ENCODE data around the gene KIF13A. TPM values are rescaled to one million over a fixed set of nuclear protein-coding genes. Genes with fewer than 3 reads are reported as not detected.

KIF13A gene
- total RNA-seq, 1 donor from 2014 or later: 38.4 TPM

GRCh38 chr6:17902974-17903373, 84.5 kb downstream of the KIF13A start:
- FAIRE-seq (no peak), DNase-seq (ENCODE audit: low read depth) (no peak)
- peaks cover 27% of the 10 kb centered on the region for H3K4me1 Mint-ChIP-seq (ENCODE audit: low read depth, unreplicated experiment)
- H3K9me3 Mint-ChIP-seq (ENCODE audit: unreplicated experiment): no peaks in the 10 kb centered on the region
- Histone ChIP-seq H3K27me3 (ENCODE audit: insufficient read depth, low read length) (no peaks in the 10 kb centered on the region), H3K9ac (ENCODE audit: low read length) (no peak overlapping the region), H3K4me3 (ENCODE audit: insufficient read depth, low read depth, low read length) (no peak overlapping the region), H3K79me2 (ENCODE audit: insufficient read depth, low read length) (peaks cover 49% of the 10 kb centered on the region), H4K20me1 (ENCODE audit: insufficient read depth, low read length) (no peaks in the 10 kb centered on the region), H3K9me3 (ENCODE audit: insufficient read depth, low read depth, low read length) (no peaks in the 10 kb centered on the region), H3K4me2 (ENCODE audit: low read length) (no peak overlapping the region), H3K36me3 (ENCODE audit: insufficient read depth, low read length) (no peaks in the 10 kb centered on the region), H3K4me1 (ENCODE audit: insufficient read depth, low read length) (peaks cover 25% of the 10 kb centered on the region), H2AFZ (ENCODE audit: low read depth, low read length) (no peak overlapping the region), H3K27ac (ENCODE audit: low read depth, low read length) (no peak overlapping the region)
- TF ChIP-seq EZH2 (IDR thresholded peaks at IDR 0.05; ENCODE audit: insufficient read depth, low read length): no peak
- TF ChIP-seq, protein P1, sequence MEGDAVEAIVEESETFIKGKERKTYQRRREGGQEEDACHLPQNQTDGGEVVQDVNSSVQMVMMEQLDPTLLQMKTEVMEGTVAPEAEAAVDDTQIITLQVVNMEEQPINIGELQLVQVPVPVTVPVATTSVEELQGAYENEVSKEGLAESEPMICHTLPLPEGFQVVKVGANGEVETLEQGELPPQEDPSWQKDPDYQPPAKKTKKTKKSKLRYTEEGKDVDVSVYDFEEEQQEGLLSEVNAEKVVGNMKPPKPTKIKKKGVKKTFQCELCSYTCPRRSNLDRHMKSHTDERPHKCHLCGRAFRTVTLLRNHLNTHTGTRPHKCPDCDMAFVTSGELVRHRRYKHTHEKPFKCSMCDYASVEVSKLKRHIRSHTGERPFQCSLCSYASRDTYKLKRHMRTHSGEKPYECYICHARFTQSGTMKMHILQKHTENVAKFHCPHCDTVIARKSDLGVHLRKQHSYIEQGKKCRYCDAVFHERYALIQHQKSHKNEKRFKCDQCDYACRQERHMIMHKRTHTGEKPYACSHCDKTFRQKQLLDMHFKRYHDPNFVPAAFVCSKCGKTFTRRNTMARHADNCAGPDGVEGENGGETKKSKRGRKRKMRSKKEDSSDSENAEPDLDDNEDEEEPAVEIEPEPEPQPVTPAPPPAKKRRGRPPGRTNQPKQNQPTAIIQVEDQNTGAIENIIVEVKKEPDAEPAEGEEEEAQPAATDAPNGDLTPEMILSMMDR (IDR thresholded peaks at IDR 0.05; ENCODE audit: insufficient read depth, low read depth, low read length): no peak
- H3K4me3 Mint-ChIP-seq (ENCODE audit: unreplicated experiment): no peak overlapping the region
- no peaks in the 10 kb centered on the region for H3K27me3 Mint-ChIP-seq (ENCODE audit: low read depth, unreplicated experiment)
- no peak overlapping the region for H3K27ac Mint-ChIP-seq (ENCODE audit: unreplicated experiment)
- no peaks in the 10 kb centered on the region for H3K36me3 Mint-ChIP-seq (ENCODE audit: low read depth, unreplicated experiment)

DNA sequence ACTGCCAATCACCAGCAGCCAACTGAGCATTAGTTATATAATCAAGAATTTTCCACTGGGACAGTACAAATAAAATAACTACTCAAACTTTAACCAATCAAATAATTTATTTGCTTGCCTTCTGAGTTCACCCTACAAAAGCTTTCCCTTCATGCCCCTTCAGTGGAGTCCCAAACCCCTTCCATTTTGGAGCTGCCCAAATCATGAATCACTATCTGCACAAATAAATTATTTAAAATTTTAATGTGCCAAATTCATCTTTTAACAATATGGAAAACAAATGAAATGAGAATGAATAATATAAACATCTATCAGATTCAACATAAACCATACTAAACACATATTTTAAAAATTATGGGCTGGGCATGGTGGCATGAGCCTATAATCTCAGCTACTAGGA, 85.9 kb downstream of the KIF13A start:
- peaks cover 10% of the 10 kb centered on the region for H3K4me1 ChIP-seq (ENCODE audit: insufficient read depth, low read length)
- no peaks in the 10 kb centered on the region for H4K20me1 ChIP-seq (ENCODE audit: insufficient read depth, low read length)
- no peaks in the 10 kb centered on the region for H3K27me3 ChIP-seq (ENCODE audit: insufficient read depth, low read length)
- Mint-ChIP-seq H3K4me1 (ENCODE audit: low read depth, unreplicated experiment) (peaks cover 14% of the 10 kb centered on the region), H3K36me3 (ENCODE audit: low read depth, unreplicated experiment) (peaks cover 11% of the 10 kb centered on the region), H3K9me3 (ENCODE audit: unreplicated experiment) (peaks cover 3% of the 10 kb centered on the region), H3K27ac (ENCODE audit: unreplicated experiment) (no peak overlapping the region), H3K27me3 (ENCODE audit: low read depth, unreplicated experiment) (no peaks in the 10 kb centered on the region), H3K4me3 (ENCODE audit: unreplicated experiment) (no peak overlapping the region)
- peaks cover 48% of the 10 kb centered on the region for H3K79me2 ChIP-seq (ENCODE audit: insufficient read depth, low read length)
- DNase-seq (ENCODE audit: low read depth): no peak
- H2AFZ ChIP-seq (ENCODE audit: low read depth, low read length): no peak overlapping the region
- no peak overlapping the region for H3K9ac ChIP-seq (ENCODE audit: low read length)
- TF ChIP-seq, protein P1 (IDR thresholded peaks at IDR 0.05; ENCODE audit: insufficient read depth, low read depth, low read length): no peak
- no peak for TF ChIP-seq EZH2 (IDR thresholded peaks at IDR 0.05; ENCODE audit: insufficient read depth, low read length)
- H3K36me3 ChIP-seq (ENCODE audit: insufficient read depth, low read length): no peaks in the 10 kb centered on the region
- no peak overlapping the region for H3K4me3 ChIP-seq (ENCODE audit: insufficient read depth, low read depth, low read length)
- no peak for FAIRE-seq
- H3K4me2 ChIP-seq (ENCODE audit: low read length): no peak overlapping the region
- H3K27ac ChIP-seq (ENCODE audit: low read depth, low read length): no peak overlapping the region
- no peaks in the 10 kb centered on the region for H3K9me3 ChIP-seq (ENCODE audit: insufficient read depth, low read depth, low read length)

DNA sequence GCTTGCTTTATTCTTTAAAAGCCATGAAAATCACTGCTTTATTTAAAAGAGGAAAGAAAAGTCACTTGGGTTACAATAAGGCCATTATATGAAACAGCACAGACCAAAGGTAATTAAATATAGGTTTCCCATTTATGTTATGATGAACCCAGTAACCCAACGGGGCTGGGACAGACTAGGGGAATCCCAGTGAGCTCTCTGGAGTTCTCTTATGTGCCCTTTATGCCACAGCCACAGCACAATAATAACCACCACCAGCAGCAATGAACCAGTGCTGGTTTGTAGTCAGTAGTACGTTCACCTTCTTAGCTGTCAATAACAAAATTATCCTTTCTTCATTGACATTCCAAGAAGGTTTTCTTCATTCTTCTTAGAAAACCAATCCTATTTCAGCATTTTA, 87.4 kb downstream of the KIF13A start:
- TF ChIP-seq, protein P1 (IDR thresholded peaks at IDR 0.05; ENCODE audit: insufficient read depth, low read depth, low read length): no peak
- TF ChIP-seq EZH2 (IDR thresholded peaks at IDR 0.05; ENCODE audit: insufficient read depth, low read length): no peak
- Histone ChIP-seq H3K9ac (ENCODE audit: low read length) (no peak overlapping the region), H2AFZ (ENCODE audit: low read depth, low read length) (no peak overlapping the region), H3K27me3 (ENCODE audit: insufficient read depth, low read length) (no peaks in the 10 kb centered on the region), H3K4me1 (ENCODE audit: insufficient read depth, low read length) (no peaks in the 10 kb centered on the region), H3K4me2 (ENCODE audit: low read length) (no peak overlapping the region), H4K20me1 (ENCODE audit: insufficient read depth, low read length) (no peaks in the 10 kb centered on the region), H3K36me3 (ENCODE audit: insufficient read depth, low read length) (no peaks in the 10 kb centered on the region), H3K9me3 (ENCODE audit: insufficient read depth, low read depth, low read length) (peaks cover 6% of the 10 kb centered on the region), H3K4me3 (ENCODE audit: insufficient read depth, low read depth, low read length) (no peak overlapping the region), H3K79me2 (ENCODE audit: insufficient read depth, low read length) (peaks cover 48% of the 10 kb centered on the region), H3K27ac (ENCODE audit: low read depth, low read length) (no peak overlapping the region)
- Mint-ChIP-seq H3K27ac (ENCODE audit: unreplicated experiment) (no peak overlapping the region), H3K27me3 (ENCODE audit: low read depth, unreplicated experiment) (no peaks in the 10 kb centered on the region), H3K36me3 (ENCODE audit: low read depth, unreplicated experiment) (peaks cover 22% of the 10 kb centered on the region), H3K4me1 (ENCODE audit: low read depth, unreplicated experiment) (peaks cover 3% of the 10 kb centered on the region), H3K9me3 (ENCODE audit: unreplicated experiment) (peaks cover 13% of the 10 kb centered on the region), H3K4me3 (ENCODE audit: unreplicated experiment) (no peak overlapping the region)
- FAIRE-seq (no peak), DNase-seq (ENCODE audit: low read depth) (no peak)
